WTC11 (cell line): ENCODE data around the gene DPP4. TPM values are rescaled to one million over a fixed set of nuclear protein-coding genes. Genes with fewer than 3 reads are reported as not detected.

ENCODE experiments used
- ATAC-seq: fragments of 200-7000 bp; cut with Tn5 transposase; 2 replicates; pipeline ENCODE4 v1.10.0; 2021; ENCODE audit warnings: mild to moderate bottlenecking, moderate library complexity
- CTCF ChIA-PET: fragments of 300-600 bp; sonication (Branson Sonifier 250); formaldehyde crosslinking; loops from one replicate; lab custom pipeline; 2021; ENCODE audit warnings: antibody characterized with exemption; lab: Charles Lee
- POLR2A ChIA-PET: fragments of 350-600 bp; sonication (Branson Sonifier 250); formaldehyde crosslinking; loops from one replicate; lab custom pipeline; 2021; ENCODE audit warnings: antibody characterized with exemption; lab: Charles Lee
- DNase-seq: peaks from one replicate; pipeline ENCODE4 v3.0.0; 2021; ENCODE audit warnings: low spot score
- H3K27ac Mint-ChIP-seq: 2 replicates; pipeline ENCODE4 v1.8.0; 2021; ENCODE audit warnings: mixed read lengths
- H3K27me3 Mint-ChIP-seq: 2 replicates; pipeline ENCODE4 v1.8.0; 2021; ENCODE audit warnings: low read depth, mild to moderate bottlenecking, moderate library complexity, mixed read lengths
- H3K36me3 Mint-ChIP-seq: 2 replicates; pipeline ENCODE4 v1.8.0; 2021; ENCODE audit warnings: mixed read lengths
- H3K4me1 Mint-ChIP-seq: 2 replicates; pipeline ENCODE4 v1.8.0; 2022; ENCODE audit warnings: mixed read lengths
- H3K4me3 Mint-ChIP-seq: 2 replicates; pipeline ENCODE4 v1.8.0; 2021; ENCODE audit warnings: mild to moderate bottlenecking, moderate library complexity, mixed read lengths
- H3K9me3 Mint-ChIP-seq: 2 replicates; pipeline ENCODE4 v1.8.0; 2021; ENCODE audit warnings: mixed read lengths
- AR ChIP-seq: fragments of 250-450 bp; sonication (Bioruptor Pico); IDR thresholded peaks from 2 replicates; pipeline ENCODE4 v1.9.0; 2021; ENCODE audit warnings: mild to moderate bottlenecking
- ATF2 ChIP-seq: sonication (generic); formaldehyde crosslinking; IDR thresholded peaks from 2 replicates; pipeline ENCODE4 v1.8.1; 2022; ENCODE audit warnings: low read depth, missing genetic modification reagents, borderline replicate concordance
- CBFB ChIP-seq: sonication (generic); formaldehyde crosslinking; IDR thresholded peaks from 2 replicates; pipeline ENCODE4 v1.8.1; 2022; ENCODE audit warnings: mild to moderate bottlenecking, low read depth, missing genetic modification reagents
- E2F1 ChIP-seq: sonication (generic); formaldehyde crosslinking; IDR thresholded peaks from 2 replicates; pipeline ENCODE4 v1.8.0; 2022; ENCODE audit warnings: mild to moderate bottlenecking, missing genetic modification reagents
- ETV6 ChIP-seq: sonication (generic); formaldehyde crosslinking; IDR thresholded peaks from 2 replicates; pipeline ENCODE4 v1.8.1; 2022; ENCODE audit warnings: mild to moderate bottlenecking, missing genetic modification reagents
- FOXK1 ChIP-seq: sonication (generic); formaldehyde crosslinking; IDR thresholded peaks from 2 replicates; pipeline ENCODE4 v1.8.0; 2022; ENCODE audit warnings: mild to moderate bottlenecking, moderate library complexity, missing genetic modification reagents
- FOXP4 ChIP-seq: sonication (generic); formaldehyde crosslinking; IDR thresholded peaks from 2 replicates; pipeline ENCODE4 v1.8.0; 2022; ENCODE audit warnings: mild to moderate bottlenecking, missing genetic modification reagents
- HMGA2 ChIP-seq: fragments of 250-450 bp; sonication (Bioruptor Pico); IDR thresholded peaks from 2 replicates; pipeline ENCODE4 v1.4.0; 2021; ENCODE audit warnings: mild to moderate bottlenecking, moderate library complexity
- IRF1 ChIP-seq: sonication (generic); formaldehyde crosslinking; IDR thresholded peaks from 2 replicates; pipeline ENCODE4 v1.8.0; 2023; ENCODE audit warnings: missing genetic modification reagents
- JAZF1 ChIP-seq: fragments of 250-450 bp; sonication (Bioruptor Pico); IDR thresholded peaks from 2 replicates; pipeline ENCODE4 v1.9.0; 2021; ENCODE audit warnings: moderate library complexity, mild to moderate bottlenecking, inconsistent platforms
- MAX ChIP-seq: sonication (generic); formaldehyde crosslinking; IDR thresholded peaks from 2 replicates; pipeline ENCODE4 v1.8.0; 2022; ENCODE audit warnings: mild to moderate bottlenecking, missing genetic modification reagents
- NR2C2 ChIP-seq: sonication (generic); formaldehyde crosslinking; IDR thresholded peaks from 2 replicates; pipeline ENCODE4 v1.8.0; 2022; ENCODE audit warnings: mild to moderate bottlenecking, missing genetic modification reagents
- PRDM15 ChIP-seq: sonication (generic); formaldehyde crosslinking; IDR thresholded peaks from 2 replicates; pipeline ENCODE4 v1.8.0; 2022; ENCODE audit warnings: missing genetic modification reagents
- PREB ChIP-seq: sonication (generic); formaldehyde crosslinking; IDR thresholded peaks from 2 replicates; pipeline ENCODE4 v1.8.1; 2022; ENCODE audit warnings: mild to moderate bottlenecking, missing genetic modification reagents, moderate library complexity, borderline replicate concordance
- RORB ChIP-seq: fragments of 250-450 bp; sonication (Bioruptor Pico); IDR thresholded peaks from 2 replicates; pipeline ENCODE4 v1.9.0; 2021; ENCODE audit warnings: mild to moderate bottlenecking
- SMAD3 ChIP-seq: sonication (generic); formaldehyde crosslinking; IDR thresholded peaks from 2 replicates; pipeline ENCODE4 v1.8.0; 2022; ENCODE audit warnings: missing genetic modification reagents, mild to moderate bottlenecking, borderline replicate concordance
- SOX15 ChIP-seq: fragments of 250-450 bp; sonication (Bioruptor Pico); IDR thresholded peaks from 2 replicates; pipeline ENCODE4 v1.9.0; 2021; ENCODE audit warnings: mild to moderate bottlenecking
- USF1 ChIP-seq: sonication (generic); formaldehyde crosslinking; IDR thresholded peaks from 2 replicates; pipeline ENCODE4 v1.8.0; 2022; ENCODE audit warnings: mild to moderate bottlenecking, missing genetic modification reagents
- ZMAT4 ChIP-seq: fragments of 250-450 bp; sonication (Bioruptor Pico); IDR thresholded peaks from 2 replicates; pipeline ENCODE4 v1.9.0; 2021; ENCODE audit warnings: mild to moderate bottlenecking
- ZNF671 ChIP-seq: fragments of 250-450 bp; sonication (Bioruptor Pico); IDR thresholded peaks from 2 replicates; pipeline ENCODE4 v1.8.0; 2021; ENCODE audit warnings: mild to moderate bottlenecking
- total RNA-seq: library from RNA; stranded (reverse); gene quantifications from 3 replicates; pipeline ENCODE4 v1.2.3, GENCODE V29; 2021

Gene DPP4
- total RNA-seq, 1 experiment from 2014 or later, result 3.6 TPM

GRCh38 chr2:162082036-162082435, 8.0 kb upstream of the DPP4 start (continued):
- TF ChIP-seq PRDM15 (CRISPR knock-in tag) (no peak), MAX (CRISPR knock-in tag) (no peak), FOXP4 (no peak), E2F1 (CRISPR knock-in tag) (no peak), IRF1 (no peak), CBFB (CRISPR knock-in tag) (no peak), ZNF671 (CRISPR knock-in tag) (no peak), SOX15 (CRISPR knock-in tag) (no peak)

GRCh38 chr2:162079514-162079913, 5.5 kb upstream of the DPP4 start:
- Mint-ChIP-seq H3K4me1 (peaks cover 18% of the 10 kb centered on the region), H3K27me3 (peaks cover 18% of the 10 kb centered on the region), H3K27ac (no peak overlapping the region), H3K9me3 (peaks cover 38% of the 10 kb centered on the region), H3K36me3 (peaks cover 23% of the 10 kb centered on the region), H3K4me3 (no peak overlapping the region)
- ChIA-PET CTCF (no interaction called here), POLR2A (no interaction called here)
- DNase-seq (no peak), ATAC-seq (no peak)
- TF ChIP-seq AR (no peak), SMAD3 (CRISPR knock-in tag) (no peak), USF1 (no peak)

GRCh38 chr2:162075689-162076132, 1.7 kb upstream of the DPP4 start:
- POLR2A ChIA-PET, result no interaction called here
- ATAC-seq (no peak), DNase-seq (no peak)
- no peak overlapping the region for H3K27ac Mint-ChIP-seq
- H3K27me3 Mint-ChIP-seq, result peaks cover 40% of the 10 kb centered on the region
- H3K4me1 Mint-ChIP-seq, result peaks cover 32% of the 10 kb centered on the region
- H3K9me3 Mint-ChIP-seq, result peaks cover 32% of the 10 kb centered on the region
- peaks cover 23% of the 10 kb centered on the region for H3K36me3 Mint-ChIP-seq
- CTCF ChIA-PET, result no interaction called here
- H3K4me3 Mint-ChIP-seq, result no peak overlapping the region
- TF ChIP-seq ETV6 (CRISPR knock-in tag), result no peak
- no peak for TF ChIP-seq ZMAT4 (CRISPR knock-in tag)
- no peak for TF ChIP-seq FOXK1
- no peak for TF ChIP-seq HMGA2 (CRISPR knock-in tag)
- no peak for TF ChIP-seq RORB (CRISPR knock-in tag)
- TF ChIP-seq NR2C2 (CRISPR knock-in tag), result no peak
- no peak for TF ChIP-seq JAZF1 (CRISPR knock-in tag)
- no peak for TF ChIP-seq PREB (CRISPR knock-in tag)
- no peak for TF ChIP-seq ATF2 (CRISPR knock-in tag)
